Measurements from ENCODE around the gene CRHR1. TPM values are rescaled to one million over a fixed set of nuclear protein-coding genes. Genes with fewer than 3 reads are reported as not detected.

Gene CRHR1
- total RNA-seq, 1 experiment from 2014 or later, result 1.6 TPM

DNA sequence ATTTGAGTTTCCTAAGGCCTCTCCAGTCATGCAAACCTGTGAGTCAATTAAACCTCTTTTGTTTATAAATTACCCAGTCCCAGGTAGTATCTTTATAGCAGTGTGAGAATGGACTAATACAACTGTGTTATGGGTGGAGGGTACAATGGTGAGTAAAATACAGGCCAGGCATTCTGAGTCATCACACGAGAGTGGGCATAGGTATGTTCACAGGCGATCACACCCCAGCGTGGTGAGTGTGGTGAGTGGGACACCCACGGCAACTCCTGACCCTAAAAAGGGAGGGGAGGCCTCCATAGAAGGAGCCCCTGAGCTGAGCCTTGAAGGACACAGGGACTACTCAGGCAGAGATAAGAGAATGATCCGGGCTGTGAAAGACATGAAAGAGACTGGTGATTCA lies 87.6 kb downstream of the CRHR1 start:
- no peak for DNase-seq (ENCODE audit: low spot score)
- POLR2A ChIA-PET, result no interaction called here
- Mint-ChIP-seq H3K4me3 (no peak overlapping the region), H3K27me3 (ENCODE audit: low read depth) (no peaks in the 10 kb centered on the region), H3K9me3 (peaks cover 5% of the 10 kb centered on the region), H3K36me3 (no peaks in the 10 kb centered on the region), H3K4me1 (peaks cover 11% of the 10 kb centered on the region), H3K27ac (no peak overlapping the region)
- ATAC-seq, result no peak
- CTCF ChIA-PET, result interaction anchor here (0.7 kb wide), 1 partner anchor 204 kb away, joined by 4 read pairs; no protein-coding TSS in a partner anchor
- TF ChIP-seq PRDM15 (CRISPR knock-in tag; IDR thresholded peaks at IDR 0.05) (no peak), CREB1 (CRISPR knock-in tag; IDR thresholded peaks at IDR 0.05) (no peak), ZSCAN18 (CRISPR knock-in tag; IDR thresholded peaks at IDR 0.05) (no peak), ZNF263 (CRISPR knock-in tag; IDR thresholded peaks at IDR 0.05; ENCODE audit: low read depth) (no peak), NR1H2 (CRISPR knock-in tag; IDR thresholded peaks at IDR 0.05) (no peak), E2F4 (CRISPR knock-in tag; IDR thresholded peaks at IDR 0.05; ENCODE audit: borderline replicate concordance, low read depth) (no peak), ELF4 (CRISPR knock-in tag; IDR thresholded peaks at IDR 0.05; ENCODE audit: low read depth) (no peak), MYBL2 (CRISPR knock-in tag; IDR thresholded peaks at IDR 0.05) (no peak), PREB (CRISPR knock-in tag; IDR thresholded peaks at IDR 0.05; ENCODE audit: borderline replicate concordance) (no peak), TEAD1 (CRISPR knock-in tag; IDR thresholded peaks at IDR 0.05) (no peak), SP1 (CRISPR knock-in tag; conservative IDR thresholded peaks at IDR 0.05) (no peak), NFE2L1 (CRISPR knock-in tag; IDR thresholded peaks at IDR 0.05) (no peak)

- DNase-seq (ENCODE audit: low spot score) (no peak), ATAC-seq (no peak)
- Mint-ChIP-seq H3K9me3 (peaks cover 6% of the 10 kb centered on the region; the same call in 1 of the 2 replicates), H3K27ac (no peak overlapping the region), H3K4me3 (no peak overlapping the region), H3K4me1 (peaks cover 8% of the 10 kb centered on the region), H3K27me3 (ENCODE audit: low read depth) (peaks cover 10% of the 10 kb centered on the region; the same call in 1 of the 2 replicates), H3K36me3 (no peaks in the 10 kb centered on the region)
- ChIA-PET CTCF (interaction anchor here (1.5 kb wide), 1 partner anchor 234 kb away, joined by 3 read pairs; no protein-coding TSS in a partner anchor), POLR2A (no interaction called here)
- TF ChIP-seq, protein P1, sequence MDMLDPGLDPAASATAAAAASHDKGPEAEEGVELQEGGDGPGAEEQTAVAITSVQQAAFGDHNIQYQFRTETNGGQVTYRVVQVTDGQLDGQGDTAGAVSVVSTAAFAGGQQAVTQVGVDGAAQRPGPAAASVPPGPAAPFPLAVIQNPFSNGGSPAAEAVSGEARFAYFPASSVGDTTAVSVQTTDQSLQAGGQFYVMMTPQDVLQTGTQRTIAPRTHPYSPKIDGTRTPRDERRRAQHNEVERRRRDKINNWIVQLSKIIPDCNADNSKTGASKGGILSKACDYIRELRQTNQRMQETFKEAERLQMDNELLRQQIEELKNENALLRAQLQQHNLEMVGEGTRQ (CRISPR knock-in tag; IDR thresholded peaks at IDR 0.05), result no peak
- TF ChIP-seq MLX (CRISPR knock-in tag; IDR thresholded peaks at IDR 0.05) (no peak), ZNF416 (CRISPR knock-in tag; IDR thresholded peaks at IDR 0.05) (no peak), OVOL2 (CRISPR knock-in tag; IDR thresholded peaks at IDR 0.05; ENCODE audit: borderline replicate concordance) (no peak), JUN (CRISPR knock-in tag; IDR thresholded peaks at IDR 0.05) (no peak), ZNF396 (CRISPR knock-in tag; IDR thresholded peaks at IDR 0.05; ENCODE audit: borderline replicate concordance) (no peak), E2F5 (CRISPR knock-in tag; IDR thresholded peaks at IDR 0.05) (no peak)
- TF ChIP-seq, protein P2, sequence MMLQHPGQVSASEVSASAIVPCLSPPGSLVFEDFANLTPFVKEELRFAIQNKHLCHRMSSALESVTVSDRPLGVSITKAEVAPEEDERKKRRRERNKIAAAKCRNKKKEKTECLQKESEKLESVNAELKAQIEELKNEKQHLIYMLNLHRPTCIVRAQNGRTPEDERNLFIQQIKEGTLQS (CRISPR knock-in tag; conservative IDR thresholded peaks at IDR 0.05), result no peak
- TF ChIP-seq, protein P3, sequence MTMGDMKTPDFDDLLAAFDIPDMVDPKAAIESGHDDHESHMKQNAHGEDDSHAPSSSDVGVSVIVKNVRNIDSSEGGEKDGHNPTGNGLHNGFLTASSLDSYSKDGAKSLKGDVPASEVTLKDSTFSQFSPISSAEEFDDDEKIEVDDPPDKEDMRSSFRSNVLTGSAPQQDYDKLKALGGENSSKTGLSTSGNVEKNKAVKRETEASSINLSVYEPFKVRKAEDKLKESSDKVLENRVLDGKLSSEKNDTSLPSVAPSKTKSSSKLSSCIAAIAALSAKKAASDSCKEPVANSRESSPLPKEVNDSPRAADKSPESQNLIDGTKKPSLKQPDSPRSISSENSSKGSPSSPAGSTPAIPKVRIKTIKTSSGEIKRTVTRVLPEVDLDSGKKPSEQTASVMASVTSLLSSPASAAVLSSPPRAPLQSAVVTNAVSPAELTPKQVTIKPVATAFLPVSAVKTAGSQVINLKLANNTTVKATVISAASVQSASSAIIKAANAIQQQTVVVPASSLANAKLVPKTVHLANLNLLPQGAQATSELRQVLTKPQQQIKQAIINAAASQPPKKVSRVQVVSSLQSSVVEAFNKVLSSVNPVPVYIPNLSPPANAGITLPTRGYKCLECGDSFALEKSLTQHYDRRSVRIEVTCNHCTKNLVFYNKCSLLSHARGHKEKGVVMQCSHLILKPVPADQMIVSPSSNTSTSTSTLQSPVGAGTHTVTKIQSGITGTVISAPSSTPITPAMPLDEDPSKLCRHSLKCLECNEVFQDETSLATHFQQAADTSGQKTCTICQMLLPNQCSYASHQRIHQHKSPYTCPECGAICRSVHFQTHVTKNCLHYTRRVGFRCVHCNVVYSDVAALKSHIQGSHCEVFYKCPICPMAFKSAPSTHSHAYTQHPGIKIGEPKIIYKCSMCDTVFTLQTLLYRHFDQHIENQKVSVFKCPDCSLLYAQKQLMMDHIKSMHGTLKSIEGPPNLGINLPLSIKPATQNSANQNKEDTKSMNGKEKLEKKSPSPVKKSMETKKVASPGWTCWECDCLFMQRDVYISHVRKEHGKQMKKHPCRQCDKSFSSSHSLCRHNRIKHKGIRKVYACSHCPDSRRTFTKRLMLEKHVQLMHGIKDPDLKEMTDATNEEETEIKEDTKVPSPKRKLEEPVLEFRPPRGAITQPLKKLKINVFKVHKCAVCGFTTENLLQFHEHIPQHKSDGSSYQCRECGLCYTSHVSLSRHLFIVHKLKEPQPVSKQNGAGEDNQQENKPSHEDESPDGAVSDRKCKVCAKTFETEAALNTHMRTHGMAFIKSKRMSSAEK (CRISPR knock-in tag; IDR thresholded peaks at IDR 0.05; ENCODE audit: borderline replicate concordance), result no peak
These were observed 89.6 kb downstream of the CRHR1 start for GRCh38 chr17:45873728-45874127.
